ENCODE results near the gene AUTS2.

The AUTS2 gene

DNA sequence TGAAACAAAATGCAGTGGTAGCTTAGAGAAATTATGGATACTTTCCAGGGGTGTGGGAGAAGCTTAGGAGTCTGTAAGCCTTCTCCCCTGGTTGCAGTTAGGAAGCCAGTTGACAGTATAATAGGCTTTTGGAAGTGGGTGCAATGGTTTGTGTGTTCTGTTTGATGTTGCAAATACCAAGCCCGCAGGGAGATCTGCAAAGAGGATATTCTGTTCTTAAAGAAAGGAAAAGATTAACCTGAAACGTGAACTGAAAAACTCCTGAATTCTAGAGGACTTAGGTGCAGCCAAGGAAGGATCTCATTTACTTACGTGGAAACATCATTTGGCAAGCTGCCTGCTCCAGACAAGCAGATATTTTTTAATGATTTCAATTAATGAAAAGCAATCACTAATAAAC, 496.6 kb downstream of the AUTS2 start:
- TF ChIP-seq CTCF (IDR thresholded peaks at IDR 0.05; ENCODE audit: low read depth, low read length) = no peak
- no peak overlapping the region for H3K4me3 ChIP-seq (replicated peaks in 1 of 2; ENCODE audit: low read depth in 2 of 2, low read length in 2 of 2)
- no peak for DNase-seq (ENCODE audit: low read depth in 2 of 2)

DNA sequence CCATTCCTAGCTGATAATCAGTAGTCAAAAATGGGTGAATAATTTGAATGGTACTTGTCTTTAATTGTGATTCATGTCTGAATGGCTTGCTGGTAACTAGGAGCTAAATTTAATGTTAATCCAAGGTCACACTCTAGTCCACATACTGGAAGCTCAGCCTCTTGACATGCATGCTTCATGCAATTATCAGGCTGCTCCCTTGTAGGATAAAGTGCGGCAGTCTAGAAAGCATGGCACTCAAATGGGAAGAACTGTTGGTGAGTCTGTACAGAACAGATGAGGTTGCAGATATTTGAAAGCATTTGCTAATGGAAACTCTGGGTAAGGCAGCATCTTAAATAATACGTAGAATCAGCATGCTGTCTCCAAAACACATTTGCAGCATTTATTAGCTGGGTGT, 499.4 kb downstream of the AUTS2 start:
- no peak for DNase-seq (ENCODE audit: low read depth in 2 of 2)
- no peak for TF ChIP-seq CTCF (IDR thresholded peaks at IDR 0.05; ENCODE audit: low read depth, low read length)
- no peak overlapping the region for H3K4me3 ChIP-seq (replicated peaks in 1 of 2; ENCODE audit: low read depth in 2 of 2, low read length in 2 of 2)

GRCh38 chr7:70098133-70098561, 499.9 kb downstream of the AUTS2 start:
- TF ChIP-seq CTCF (IDR thresholded peaks at IDR 0.05; ENCODE audit: low read depth, low read length) = no peak
- no peak for DNase-seq (ENCODE audit: low read depth in 2 of 2)
- H3K4me3 ChIP-seq (replicated peaks in 1 of 2; ENCODE audit: low read depth in 2 of 2, low read length in 2 of 2) = no peak overlapping the region

DNA sequence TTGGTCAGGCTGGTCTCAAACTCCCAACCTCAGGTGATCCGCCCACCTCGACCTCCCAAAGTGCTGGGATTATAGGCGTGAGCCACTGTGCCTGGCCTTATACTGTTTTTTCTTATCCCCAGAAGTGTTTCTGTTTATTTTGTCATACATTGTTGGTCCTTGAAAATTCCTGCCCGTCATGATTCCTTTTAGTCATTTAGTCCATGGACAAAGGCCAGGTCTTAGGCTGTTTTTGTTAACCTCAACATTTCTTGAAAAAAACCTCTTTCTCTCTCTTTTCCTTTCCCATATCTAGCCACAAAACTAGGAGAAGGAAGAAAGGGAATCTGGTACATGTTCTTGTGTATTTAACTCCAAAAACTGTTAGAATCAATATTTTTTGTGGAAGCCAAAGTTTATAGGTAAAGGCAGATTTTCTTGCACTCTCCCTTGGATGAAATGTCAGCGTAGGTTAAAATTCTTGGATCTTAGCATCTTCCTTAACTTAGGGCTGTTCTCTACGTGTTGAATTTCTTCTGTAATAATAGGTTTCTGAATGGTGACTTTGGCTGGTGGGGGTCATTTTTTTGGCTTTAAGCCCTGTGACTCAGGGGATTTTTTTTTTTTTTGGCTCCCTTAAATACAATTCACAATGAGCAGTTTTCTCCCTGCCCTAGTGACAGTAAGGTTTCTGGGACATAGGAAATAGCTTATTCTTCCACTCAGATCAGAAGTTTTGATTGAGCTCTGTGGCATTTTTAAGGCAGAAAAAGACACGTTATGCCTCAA, 500.8 kb downstream of the AUTS2 start:
- TF ChIP-seq CTCF (IDR thresholded peaks at IDR 0.05; ENCODE audit: low read depth, low read length) = no peak
- no peak overlapping the region for H3K4me3 ChIP-seq (replicated peaks in 1 of 2; ENCODE audit: low read depth in 2 of 2, low read length in 2 of 2)
- DNase-seq (ENCODE audit: low read depth in 2 of 2) = no peak

DNA sequence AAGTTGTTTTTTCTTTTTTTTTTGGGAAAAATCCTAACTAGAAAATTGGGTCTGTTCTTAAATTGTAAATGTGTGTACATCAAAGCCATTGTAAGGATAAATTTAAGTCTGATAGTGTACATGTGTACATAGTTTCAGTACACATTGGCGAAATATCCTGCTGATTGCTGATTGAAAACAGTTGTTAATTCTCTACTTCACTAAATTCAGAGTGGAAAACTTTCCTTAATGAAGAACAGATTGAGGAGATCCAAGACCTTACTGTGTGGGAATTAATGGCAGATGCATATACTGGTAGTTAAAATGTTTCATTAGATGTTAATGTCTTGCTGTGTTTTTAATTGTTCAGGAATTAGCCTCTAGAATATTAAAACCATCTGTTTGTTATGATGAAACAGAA, 506.0 kb downstream of the AUTS2 start:
- no peak for DNase-seq (ENCODE audit: low read depth in 2 of 2)
- H3K4me3 ChIP-seq (replicated peaks in 1 of 2; ENCODE audit: low read depth in 2 of 2, low read length in 2 of 2) = no peak overlapping the region
- TF ChIP-seq CTCF (IDR thresholded peaks at IDR 0.05; ENCODE audit: low read depth, low read length) = no peak

DNA sequence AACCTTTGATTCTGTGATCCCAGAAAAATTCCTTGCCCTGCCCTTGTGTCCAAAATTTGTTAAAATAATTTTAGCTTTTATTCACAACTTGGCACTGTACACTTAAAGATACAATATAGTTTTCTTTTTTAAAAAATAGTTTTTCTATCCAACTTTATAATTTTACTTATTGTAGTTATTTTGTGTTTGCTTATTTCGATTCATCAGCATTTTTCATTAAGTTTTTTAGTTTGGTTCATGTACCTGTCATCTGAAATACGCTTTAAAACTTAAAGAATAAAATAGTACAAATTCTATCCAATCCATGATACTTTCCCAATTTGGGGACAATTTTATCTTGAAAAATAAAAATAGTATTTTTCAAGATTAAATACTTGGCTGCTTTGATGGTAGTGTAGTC, 514.8 kb downstream of the AUTS2 start:
- no peak for DNase-seq (ENCODE audit: low read depth in 2 of 2)
- TF ChIP-seq CTCF (IDR thresholded peaks at IDR 0.05; ENCODE audit: low read depth, low read length) = no peak
- H3K4me3 ChIP-seq (replicated peaks in 1 of 2; ENCODE audit: low read depth in 2 of 2, low read length in 2 of 2) = no peak overlapping the region

- H3K4me3 ChIP-seq (replicated peaks in 1 of 2; ENCODE audit: low read depth in 2 of 2, low read length in 2 of 2) = no peak overlapping the region
- no peak for TF ChIP-seq CTCF (IDR thresholded peaks at IDR 0.05; ENCODE audit: low read depth, low read length)
- DNase-seq (ENCODE audit: low read depth in 2 of 2) = no peak
These were observed 515.3 kb downstream of the AUTS2 start for GRCh38 chr7:70113536-70113935.
